HEK293T (cell line): ENCODE measurements around the gene ZNF646.

Source experiments
- ARNT ChIP-seq: fragments of 450-650 bp; IDR thresholded peaks from 2 replicates; pipeline ENCODE4 v1.6.1; 2017; ENCODE audit warnings: mild to moderate bottlenecking
- ELF4 ChIP-seq: fragments of 450-650 bp; IDR thresholded peaks from 2 replicates; pipeline ENCODE4 v1.6.1; 2017; ENCODE audit warnings: antibody characterized with exemption
- FOXA1 ChIP-seq: fragments of 450-650 bp; IDR thresholded peaks from 2 replicates; pipeline ENCODE4 v1.6.1; 2016; ENCODE audit warnings: mild to moderate bottlenecking
- FOXM1 ChIP-seq: fragments of 450-650 bp; IDR thresholded peaks from 2 replicates; pipeline ENCODE4 v1.6.1; 2017; ENCODE audit warnings: mild to moderate bottlenecking, borderline replicate concordance
- NFRKB ChIP-seq: fragments of 450-650 bp; IDR thresholded peaks from 2 replicates; pipeline ENCODE4 v1.6.1; 2016; ENCODE audit warnings: mild to moderate bottlenecking, moderate library complexity
- SUZ12 ChIP-seq: fragments of 450-650 bp; IDR thresholded peaks from 2 replicates; pipeline ENCODE4 v1.6.1; 2016; ENCODE audit warnings: mild to moderate bottlenecking
- ZNF384 ChIP-seq: fragments of 450-650 bp; IDR thresholded peaks from 2 replicates; pipeline ENCODE4 v1.6.1; 2016

GRCh38 chr16:31031276-31031675 is 42.9 kb upstream of the ZNF646 start:
- TF ChIP-seq ELF4 (no peak), FOXM1 (no peak), ZNF384 (no peak), NFRKB (no peak), FOXA1 (no peak), ARNT (no peak), SUZ12 (no peak)
